HepG2 (cell line): ENCODE results near the gene SGMS1. TPM values are rescaled to one million over a fixed set of nuclear protein-coding genes. Genes with fewer than 3 reads are reported as not detected.

Experiments used
- ATAC-seq: fragments of 200-7000 bp; cut with Tn5 transposase; 3 replicates; pipeline ENCODE4 v1.9.1; 2020; ENCODE audit warnings: mild to moderate bottlenecking, moderate library complexity
- BruUV-seq: library from RNA; stranded (reverse); fragments of 400-500 nt; replicated peaks from 2 replicates; lab custom pipeline; 2021; lab: Mats Ljungman, UMichigan
- CTCF ChIA-PET: fragments of 300-600 bp; formaldehyde crosslinking; extraction: SDS; loops from one replicate; lab custom pipeline; 2021; ENCODE audit warnings: low total read pairs, inconsistent platforms, low intra/inter-chr PET ratio; lab: Yijun Ruan, JAX
- POLR2A ChIA-PET: fragments of 350-600 bp; sonication (Branson Sonifier 250); formaldehyde crosslinking; loops from one replicate; lab custom pipeline; 2020; ENCODE audit warnings: antibody characterized with exemption, inconsistent platforms; lab: Yijun Ruan, JAX
- DNase-seq: peaks from one replicate; pipeline ENCODE4 v3.0.0-alpha.2; 2015; ENCODE audit warnings: low spot score
- FAIRE-seq: peaks from 3 replicates; lab custom pipeline; 2011; peaks lifted over from hg19 to GRCh38; lab: Jason Lieb, UNC
- H2AFZ ChIP-seq: one replicate; pipeline ENCODE4 v1.6.1; 2011; ENCODE audit warnings: low read length, inconsistent platforms
- H3K27ac ChIP-seq: fragments of 300-600 bp; 3 replicates; pipeline ENCODE4 v1.8.0; 2011; ENCODE audit warnings: mixed run types, mild to moderate bottlenecking, mixed read lengths, low read length, inconsistent platforms; ENCODE audit not compliant: insufficient read depth; ENCODE audit errors: extremely low read length
- H3K27me3 ChIP-seq, 2 experiments: fragments of 200-600 bp in 1 of 2; 2 replicates in 1 of 2; 3 replicates in 1 of 2; pipeline versions ENCODE4 v1.6.0 to v1.8.0; 2011; ENCODE audit warnings: low read length in 2 of 2, mild to moderate bottlenecking in 2 of 2, moderate library complexity in 2 of 2, inconsistent platforms in 1 of 2; ENCODE audit not compliant: insufficient read depth in 2 of 2, control insufficient read depth in 1 of 2
- H3K36me3 ChIP-seq, 2 experiments: fragments of 200-600 bp in 1 of 2; replicated peaks in 1 of 2; 2 replicates in 1 of 2; 3 replicates in 1 of 2; pipeline versions ENCODE4 v1.5.1 to v1.8.0; 2011; ENCODE audit warnings: low read length in 2 of 2, inconsistent platforms in 1 of 2; ENCODE audit not compliant: insufficient read depth in 2 of 2, control insufficient read depth in 1 of 2
- H3K4me1 ChIP-seq: 2 replicates; pipeline ENCODE4 v1.5.1; 2012; ENCODE audit warnings: low read length, inconsistent platforms; ENCODE audit not compliant: insufficient read depth
- H3K4me2 ChIP-seq: 2 replicates; pipeline ENCODE4 v1.6.0; 2011; ENCODE audit warnings: low read depth, low read length, inconsistent platforms
- H3K4me3 ChIP-seq, 3 experiments: fragments of 200-600 bp in 1 of 3; sonication (generic), shearing (Covaris generic) in 1 of 3; replicated peaks in 1 of 3; 2 replicates each; pipeline ENCODE4 v1.5.1; 2011 to 2016; ENCODE audit warnings: low read length in 3 of 3, inconsistent platforms in 2 of 3, low read depth in 2 of 3, mild to moderate bottlenecking in 2 of 3, control low read depth in 1 of 3, mixed read lengths in 1 of 3; ENCODE audit not compliant: insufficient read depth in 1 of 3
- H3K79me2 ChIP-seq: one replicate; pipeline ENCODE4 v1.6.1; 2011; ENCODE audit warnings: low read length, inconsistent platforms; ENCODE audit not compliant: insufficient read depth
- H3K9ac ChIP-seq: 2 replicates; pipeline ENCODE4 v1.6.0; 2011; ENCODE audit warnings: mild to moderate bottlenecking, low read depth, low read length, inconsistent platforms; ENCODE audit not compliant: insufficient read depth
- H3K9me3 ChIP-seq: 2 replicates; pipeline ENCODE4 v1.5.1; 2012; ENCODE audit warnings: mild to moderate bottlenecking, low read length
- H4K20me1 ChIP-seq: 2 replicates; pipeline ENCODE4 v1.6.0; 2011; ENCODE audit warnings: inconsistent platforms, mild to moderate bottlenecking, low read length, moderate library complexity; ENCODE audit not compliant: insufficient read depth
- ATAD3A ChIP-seq: sonication (generic); formaldehyde crosslinking; IDR thresholded peaks from 2 replicates; pipeline ENCODE4 v1.4.0; 2020; ENCODE audit warnings: missing genetic modification reagents
- HOXD1 ChIP-seq: sonication (generic); formaldehyde crosslinking; IDR thresholded peaks from 2 replicates; pipeline ENCODE4 v1.5.0; 2020; ENCODE audit warnings: missing genetic modification reagents
- MAFF ChIP-seq: IDR thresholded peaks from 2 replicates; pipeline ENCODE4 v1.6.1; 2011; ENCODE audit warnings: low read depth, low read length, improper control_type of control experiment
- MAFK ChIP-seq, 2 experiments: IDR thresholded peaks in 1 of 2; conservative IDR thresholded peaks in 1 of 2; 2 replicates each; pipeline ENCODE4 v1.6.1; 2011; ENCODE audit warnings: improper control_type of control experiment in 2 of 2, low read length in 2 of 2
- NONO ChIP-seq, 2 experiments: fragments of 450-650 bp in 1 of 2; sonication (generic) in 1 of 2; formaldehyde crosslinking in 1 of 2; IDR thresholded peaks in 1 of 2; conservative IDR thresholded peaks in 1 of 2; 2 replicates each; pipeline versions ENCODE4 v1.6.1 to v1.8.0; 2017 to 2022; ENCODE audit warnings: mild to moderate bottlenecking in 1 of 2, missing genetic modification reagents in 1 of 2, moderate library complexity in 1 of 2
- ONECUT2 ChIP-seq: sonication (generic); formaldehyde crosslinking; IDR thresholded peaks from 2 replicates; pipeline ENCODE4 v1.4.0; 2020; ENCODE audit warnings: missing genetic modification reagents
- RAD51 ChIP-seq: fragments of 450-650 bp; IDR thresholded peaks from 2 replicates; pipeline ENCODE4 v1.6.1; 2016; ENCODE audit warnings: borderline replicate concordance
- SETDB1 ChIP-seq: sonication (generic); formaldehyde crosslinking; IDR thresholded peaks from 2 replicates; pipeline ENCODE4 v1.5.1; 2020; ENCODE audit warnings: missing genetic modification reagents, mild to moderate bottlenecking, borderline replicate concordance
- ZBTB1 ChIP-seq: sonication (generic); formaldehyde crosslinking; IDR thresholded peaks from 2 replicates; pipeline ENCODE4 v1.4.0; 2020; ENCODE audit warnings: missing genetic modification reagents, borderline replicate concordance
- ZFP41 ChIP-seq: sonication (generic); formaldehyde crosslinking; IDR thresholded peaks from 2 replicates; pipeline ENCODE4 v1.4.0; 2020; ENCODE audit warnings: mild to moderate bottlenecking, missing genetic modification reagents, borderline replicate concordance
- ZNF501 ChIP-seq: sonication (generic); formaldehyde crosslinking; IDR thresholded peaks from 2 replicates; pipeline ENCODE4 v1.5.1; 2020; ENCODE audit warnings: mild to moderate bottlenecking, moderate library complexity, missing genetic modification reagents
- ZNF557 ChIP-seq: sonication (generic); formaldehyde crosslinking; IDR thresholded peaks from 2 replicates; pipeline ENCODE4 v1.4.0; 2020; ENCODE audit warnings: missing genetic modification reagents
- ZNF75D ChIP-seq: sonication (generic); formaldehyde crosslinking; IDR thresholded peaks from 2 replicates; pipeline ENCODE4 v1.8.1; 2023; ENCODE audit warnings: missing genetic modification reagents, mild to moderate bottlenecking, borderline replicate concordance
- WGBS: methylation state at CpG from one replicate; pipeline ENCODE4 v1.1.6; 2017; ENCODE audit warnings: low lambda C conversion rate; 5-methylcytosine and 5-hydroxymethylcytosine counted together
- in situ Hi-C: cut with HindIII; loops from 2 replicates; pipeline ENCODE4 v1.10.0; 2017; ENCODE audit warnings: low pct_unique_long_range_greater_than_20kb; ENCODE audit not compliant: extremely low pct_ligation_motif_present
- intact Hi-C: fragments of 100-400 bp; cut with micrococcal nuclease; formaldehyde crosslinking; loops from one replicate; pipeline ENCODE4 v1.10.0; 2022; ENCODE audit not compliant: unreplicated experiment
- polyA plus RNA-seq, 8 experiments: library from polyadenylated mRNA; depleted of rRNA in 3 of 8; stranded (reverse) in 7 of 8; unstranded in 1 of 8; fragments of >200 nt; fragmentation: Illumina TruSeq in 4 of 8; extraction: Trizol in 4 of 8; gene quantifications; 2 replicates each; pipeline versions ENCODE4 v1.2.1 to v1.2.3, GENCODE V29; 2011 to 2016; ENCODE audit warnings: low read depth in 4 of 8, missing spikeins in 1 of 8, mixed read lengths in 1 of 8; ENCODE audit not compliant: insufficient read depth in 1 of 8
- total RNA-seq, 5 experiments: library from RNA; depleted of rRNA; stranded (reverse); fragments of >200 nt; fragmentation: Illumina TruSeq; extraction: Trizol; gene quantifications; 2 replicates each; pipeline ENCODE4 v1.2.3, GENCODE V29; 2016; ENCODE audit warnings: low read depth in 1 of 5
- TF ChIP-seq, protein P1 (sequence below): sonication (generic); formaldehyde crosslinking; IDR thresholded peaks from 2 replicates; pipeline ENCODE4 v1.8.1; 2022; ENCODE audit warnings: low read depth, mild to moderate bottlenecking, missing genetic modification reagents
- TF ChIP-seq, protein P2 (sequence below): sonication (generic); formaldehyde crosslinking; conservative IDR thresholded peaks from 2 replicates; pipeline ENCODE4 v1.4.0; 2020; ENCODE audit warnings: missing genetic modification reagents

SGMS1 gene
- total and polyA plus RNA-seq, 2 of the 13 experiments (the other 11 are each of a cell fraction or from before 2014, with no cell fraction given): 6.5 to 15.1 TPM

- no peak for TF ChIP-seq ZFP41
These were observed 298.1 kb downstream of the SGMS1 start (continued) for GRCh38 chr10:50325449-50326171.

DNA sequence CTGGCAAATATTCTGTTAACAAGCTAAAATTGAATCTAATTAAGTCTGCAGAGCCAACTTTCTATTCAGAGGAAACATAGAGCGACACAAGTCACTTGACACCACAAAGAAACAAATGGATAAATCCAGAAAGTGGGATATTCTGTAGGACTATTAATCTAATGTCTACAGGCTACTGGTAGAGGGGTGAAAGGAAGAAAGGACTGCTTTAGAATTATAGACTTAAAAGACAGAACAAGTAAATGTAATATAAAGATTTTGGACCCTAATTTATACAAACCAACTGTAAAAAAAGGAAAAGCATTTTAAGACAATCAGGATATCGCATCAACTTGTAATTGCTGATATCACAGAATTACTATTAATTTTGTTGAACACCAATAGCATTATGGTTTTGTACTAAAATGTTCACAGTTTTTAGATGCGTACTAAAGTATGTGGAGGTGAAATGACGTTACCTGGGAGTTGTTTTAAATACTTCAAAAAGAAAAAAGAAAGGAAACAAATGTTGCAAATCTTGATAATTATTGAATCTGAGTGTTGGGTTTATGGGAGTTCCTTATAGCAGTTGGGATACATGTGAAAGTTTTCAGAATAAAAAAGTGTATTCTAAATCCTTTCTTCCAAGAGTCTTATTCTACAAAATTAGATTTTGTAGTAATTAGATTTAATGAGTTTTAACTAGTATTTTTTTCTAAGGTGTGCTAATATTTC lies 298.9 kb downstream of the SGMS1 start:
- Histone ChIP-seq H3K9ac (no peak overlapping the region), H3K79me2 (no peaks in the 10 kb centered on the region), H3K4me1 (no peaks in the 10 kb centered on the region), H3K4me3 (no peak overlapping the region), H3K4me2 (no peak overlapping the region), H3K9me3 (no peaks in the 10 kb centered on the region), H3K36me3 (0 out of 5 replicates have a peak, but pooled peaks cover 1 to 9% of the 10 kb centered on the region in 2 experiments), H3K27ac (no peak overlapping the region), H3K27me3 (no peaks in the 10 kb centered on the region), H2AFZ (no peak overlapping the region), H4K20me1 (no peaks in the 10 kb centered on the region)
- CTCF ChIA-PET: no interaction called here
- POLR2A ChIA-PET: no interaction called here
- no TSS peak for BruUV-seq
- no peak for DNase-seq
- no peak for FAIRE-seq
- 98% methylated on average over 4 of the region's 4 CpGs for WGBS
- in situ Hi-C loops (no loop called here), intact Hi-C loops (no loop called here)
- ATAC-seq: no peak
- TF ChIP-seq MAFK (conservative IDR thresholded peaks at IDR 0.05 in 1 of 2, IDR thresholded peaks at IDR 0.05 in 1 of 2; ENCODE audit: low read length in 2 of 2): 0 out of 4 replicates have a peak, but pooled peaks have one; percentile 7 to 39
- no peak for TF ChIP-seq ZNF75D (CRISPR knock-in tag)
- no peak for TF ChIP-seq ZNF557
- TF ChIP-seq, protein P1, sequence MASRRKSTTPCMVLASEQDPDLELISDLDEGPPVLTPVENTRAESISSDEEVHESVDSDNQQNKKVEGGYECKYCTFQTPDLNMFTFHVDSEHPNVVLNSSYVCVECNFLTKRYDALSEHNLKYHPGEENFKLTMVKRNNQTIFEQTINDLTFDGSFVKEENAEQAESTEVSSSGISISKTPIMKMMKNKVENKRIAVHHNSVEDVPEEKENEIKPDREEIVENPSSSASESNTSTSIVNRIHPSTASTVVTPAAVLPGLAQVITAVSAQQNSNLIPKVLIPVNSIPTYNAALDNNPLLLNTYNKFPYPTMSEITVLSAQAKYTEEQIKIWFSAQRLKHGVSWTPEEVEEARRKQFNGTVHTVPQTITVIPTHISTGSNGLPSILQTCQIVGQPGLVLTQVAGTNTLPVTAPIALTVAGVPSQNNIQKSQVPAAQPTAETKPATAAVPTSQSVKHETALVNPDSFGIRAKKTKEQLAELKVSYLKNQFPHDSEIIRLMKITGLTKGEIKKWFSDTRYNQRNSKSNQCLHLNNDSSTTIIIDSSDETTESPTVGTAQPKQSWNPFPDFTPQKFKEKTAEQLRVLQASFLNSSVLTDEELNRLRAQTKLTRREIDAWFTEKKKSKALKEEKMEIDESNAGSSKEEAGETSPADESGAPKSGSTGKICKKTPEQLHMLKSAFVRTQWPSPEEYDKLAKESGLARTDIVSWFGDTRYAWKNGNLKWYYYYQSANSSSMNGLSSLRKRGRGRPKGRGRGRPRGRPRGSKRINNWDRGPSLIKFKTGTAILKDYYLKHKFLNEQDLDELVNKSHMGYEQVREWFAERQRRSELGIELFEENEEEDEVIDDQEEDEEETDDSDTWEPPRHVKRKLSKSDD (CRISPR knock-in tag): no peak
- TF ChIP-seq MAFF: peak; percentile 42; the same call in 1 of the 2 replicates
- no peak for TF ChIP-seq ATAD3A (CRISPR knock-in tag)
- TF ChIP-seq ZBTB1: no peak
- TF ChIP-seq, protein P2, sequence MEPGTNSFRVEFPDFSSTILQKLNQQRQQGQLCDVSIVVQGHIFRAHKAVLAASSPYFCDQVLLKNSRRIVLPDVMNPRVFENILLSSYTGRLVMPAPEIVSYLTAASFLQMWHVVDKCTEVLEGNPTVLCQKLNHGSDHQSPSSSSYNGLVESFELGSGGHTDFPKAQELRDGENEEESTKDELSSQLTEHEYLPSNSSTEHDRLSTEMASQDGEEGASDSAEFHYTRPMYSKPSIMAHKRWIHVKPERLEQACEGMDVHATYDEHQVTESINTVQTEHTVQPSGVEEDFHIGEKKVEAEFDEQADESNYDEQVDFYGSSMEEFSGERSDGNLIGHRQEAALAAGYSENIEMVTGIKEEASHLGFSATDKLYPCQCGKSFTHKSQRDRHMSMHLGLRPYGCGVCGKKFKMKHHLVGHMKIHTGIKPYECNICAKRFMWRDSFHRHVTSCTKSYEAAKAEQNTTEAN (CRISPR knock-in tag): no peak
- TF ChIP-seq NONO (IDR thresholded peaks at IDR 0.05): no peak
- TF ChIP-seq NONO (CRISPR knock-in tag; conservative IDR thresholded peaks at IDR 0.05): no peak
- TF ChIP-seq RAD51: no peak
- no peak for TF ChIP-seq SETDB1
- TF ChIP-seq HOXD1 (CRISPR knock-in tag): no peak
- TF ChIP-seq ZNF501 (CRISPR knock-in tag): no peak
- no peak for TF ChIP-seq ONECUT2 (CRISPR knock-in tag)
